HG02870 (cell line): Measurements from ENCODE around the gene RAP2A.

Experiments
- ATAC-seq: cut with Tn5 transposase; IDR thresholded peaks from one replicate; pipeline ENCODE4 v1.9.1; 2021; ENCODE audit warnings: mild to moderate bottlenecking, moderate library complexity; ENCODE audit not compliant: unreplicated experiment

RAP2A gene

GRCh38 chr13:97433727-97434396 is at the start of gene RAP2A:
RAP2A (plus strand) TSS chr13:97434169; CDS start chr13:97434471, 302 bp downstream.
- peak; percentile 38 for ATAC-seq

GRCh38 chr13:97384371-97384770 is 49.6 kb upstream of the RAP2A start:
- no peak for ATAC-seq

- no peak for ATAC-seq
Measured at GRCh38 chr13:97385146-97385545, 48.8 kb upstream of the RAP2A start.

- ATAC-seq: no peak
Measured at GRCh38 chr13:97385854-97386253, 48.1 kb upstream of the RAP2A start.

- ATAC-seq: no peak
Measured at GRCh38 chr13:97386801-97387484, 47.0 kb upstream of the RAP2A start.

- no peak for ATAC-seq
Measured at GRCh38 chr13:97387485-97387839, 46.5 kb upstream of the RAP2A start.

- no peak for ATAC-seq
Measured at GRCh38 chr13:97387890-97388289, 46.1 kb upstream of the RAP2A start.

GRCh38 chr13:97388373-97388772 is 45.6 kb upstream of the RAP2A start:
- ATAC-seq: no peak

GRCh38 chr13:97390941-97391600 is 42.9 kb upstream of the RAP2A start:
- ATAC-seq: no peak

GRCh38 chr13:97392020-97392419 is 41.9 kb upstream of the RAP2A start:
- ATAC-seq: no peak

- ATAC-seq: no peak
Measured at GRCh38 chr13:97394542-97394941, 39.4 kb upstream of the RAP2A start.

- no peak for ATAC-seq
Measured at GRCh38 chr13:97395447-97396136, 38.4 kb upstream of the RAP2A start.

- no peak for ATAC-seq
Measured at GRCh38 chr13:97397267-97397666, 36.7 kb upstream of the RAP2A start.

GRCh38 chr13:97401421-97401820 is 32.5 kb upstream of the RAP2A start:
- ATAC-seq: no peak

GRCh38 chr13:97403893-97404750 is 29.8 kb upstream of the RAP2A start:
- ATAC-seq: no peak

GRCh38 chr13:97407540-97407939 is 26.4 kb upstream of the RAP2A start:
- no peak for ATAC-seq

- ATAC-seq: no peak
Measured at GRCh38 chr13:97408938-97409337, 25.0 kb upstream of the RAP2A start.

GRCh38 chr13:97411984-97412383 is 22.0 kb upstream of the RAP2A start:
- ATAC-seq: no peak

GRCh38 chr13:97413694-97414093 is 20.3 kb upstream of the RAP2A start:
- no peak for ATAC-seq

GRCh38 chr13:97414392-97414791 is 19.6 kb upstream of the RAP2A start:
- ATAC-seq: no peak

GRCh38 chr13:97417698-97418097 is 16.3 kb upstream of the RAP2A start:
- ATAC-seq: no peak
